Right lobe of liver (tissue), 4 donors: ENCODE results near the gene SASH1.

ENCODE experiments used
- POLR2A ChIP-seq: fragments of 450-650 bp; IDR thresholded peaks from one replicate; pipeline ENCODE4 v1.6.1; 2017; ENCODE audit warnings: antibody characterized with exemption, mild to moderate bottlenecking
- TF ChIP-seq, protein P1 (sequence below), 4 donors: fragments of 200-600 bp in 3 of 4; fragments of 450-650 bp in 1 of 4; IDR thresholded peaks; one replicate each; pipeline versions ENCODE4 v1.5.1 to v1.8.0; 2016 to 2022; ENCODE audit warnings: antibody characterized with exemption in 4 of 4, mild to moderate bottlenecking in 2 of 4
- donor health status: DM: no; HTN: no; CAD: no.
- donor health status: DM: no; HTN: no; CAD: no.
- donor health status: DM: no; HTN: yes; CAD: no.

DNA sequence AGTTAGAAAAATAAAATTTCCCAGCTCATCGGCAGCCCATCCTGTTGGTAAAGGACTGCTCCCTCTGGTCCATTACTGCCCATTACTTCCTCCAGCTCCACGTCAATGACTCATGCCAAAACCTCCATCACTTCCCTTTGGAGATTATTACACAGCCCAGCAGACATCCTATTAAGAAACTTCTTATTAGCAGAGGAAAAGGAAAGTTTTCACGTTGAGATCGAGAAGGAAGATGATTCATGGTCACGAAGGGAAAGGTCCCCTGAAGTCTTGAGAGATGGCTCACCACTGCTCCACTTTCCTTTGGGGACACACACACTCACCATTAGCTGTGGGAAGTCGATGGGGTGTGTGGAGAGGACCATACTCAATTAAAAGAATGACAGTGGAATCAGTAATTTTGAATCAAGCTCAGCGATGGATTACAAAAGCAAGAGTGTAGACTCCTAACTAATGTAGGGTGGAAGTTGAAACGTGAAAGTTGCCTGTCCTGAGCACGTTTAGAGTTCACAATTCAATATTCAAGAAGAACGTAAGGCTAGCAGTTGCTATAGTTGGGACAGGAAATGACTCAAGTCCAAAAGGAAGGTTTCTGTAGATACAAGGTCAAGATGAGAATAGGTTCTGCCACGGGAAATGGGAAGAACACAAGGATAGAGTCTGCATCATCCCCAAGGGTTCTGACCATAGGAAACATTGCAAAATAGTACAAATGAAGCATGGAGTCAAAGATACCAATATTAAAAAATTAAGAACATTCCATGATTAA is 21.6 kb downstream of the SASH1 start:
- no peak for TF ChIP-seq POLR2A
- TF ChIP-seq, protein P1, sequence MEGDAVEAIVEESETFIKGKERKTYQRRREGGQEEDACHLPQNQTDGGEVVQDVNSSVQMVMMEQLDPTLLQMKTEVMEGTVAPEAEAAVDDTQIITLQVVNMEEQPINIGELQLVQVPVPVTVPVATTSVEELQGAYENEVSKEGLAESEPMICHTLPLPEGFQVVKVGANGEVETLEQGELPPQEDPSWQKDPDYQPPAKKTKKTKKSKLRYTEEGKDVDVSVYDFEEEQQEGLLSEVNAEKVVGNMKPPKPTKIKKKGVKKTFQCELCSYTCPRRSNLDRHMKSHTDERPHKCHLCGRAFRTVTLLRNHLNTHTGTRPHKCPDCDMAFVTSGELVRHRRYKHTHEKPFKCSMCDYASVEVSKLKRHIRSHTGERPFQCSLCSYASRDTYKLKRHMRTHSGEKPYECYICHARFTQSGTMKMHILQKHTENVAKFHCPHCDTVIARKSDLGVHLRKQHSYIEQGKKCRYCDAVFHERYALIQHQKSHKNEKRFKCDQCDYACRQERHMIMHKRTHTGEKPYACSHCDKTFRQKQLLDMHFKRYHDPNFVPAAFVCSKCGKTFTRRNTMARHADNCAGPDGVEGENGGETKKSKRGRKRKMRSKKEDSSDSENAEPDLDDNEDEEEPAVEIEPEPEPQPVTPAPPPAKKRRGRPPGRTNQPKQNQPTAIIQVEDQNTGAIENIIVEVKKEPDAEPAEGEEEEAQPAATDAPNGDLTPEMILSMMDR (IDR thresholded peaks at IDR 0.05), result no peak
